Liver (tissue), 9 donors: Measurements from ENCODE around the gene ZKSCAN5. TPM values are rescaled to one million over a fixed set of nuclear protein-coding genes. Genes with fewer than 3 reads are reported as not detected.
A peak's percentile ranks its signal among the peaks of the same experiment; 100 is the strongest.

Experiments
- DNase-seq: peaks from one replicate; pipeline ENCODE4 v3.0.0-alpha.2; 2017; ENCODE audit warnings: low spot score
- H3K27ac ChIP-seq, 2 donors: one replicate each; pipeline ENCODE4 v1.7.0; 2013; ENCODE audit warnings: inconsistent platforms in 2 of 2, low read length in 2 of 2, control low read depth in 1 of 2, low read depth in 1 of 2, mild to moderate bottlenecking in 1 of 2
- H3K27me3 ChIP-seq, 4 donors: one replicate each; pipeline versions ENCODE4 v1.6.1 to v1.7.0; 2013; ENCODE audit warnings: low read length in 3 of 4, inconsistent platforms in 1 of 4, mild to moderate bottlenecking in 1 of 4, moderate library complexity in 1 of 4; ENCODE audit not compliant: control insufficient read depth in 4 of 4, insufficient read depth in 4 of 4
- H3K36me3 ChIP-seq, 4 donors: one replicate each; pipeline versions ENCODE4 v1.6.1 to v1.7.0; 2013; ENCODE audit warnings: low read length in 3 of 4, mild to moderate bottlenecking in 3 of 4, low read depth in 1 of 4, moderate library complexity in 1 of 4; ENCODE audit not compliant: control insufficient read depth in 4 of 4, insufficient read depth in 3 of 4
- H3K4me1 ChIP-seq, 4 donors: one replicate each; pipeline versions ENCODE4 v1.6.1 to v1.7.0; 2013; ENCODE audit warnings: low read length in 3 of 4, mild to moderate bottlenecking in 3 of 4, moderate library complexity in 1 of 4; ENCODE audit not compliant: control insufficient read depth in 4 of 4, insufficient read depth in 4 of 4
- H3K4me3 ChIP-seq, 3 donors: one replicate each; pipeline versions ENCODE4 v1.6.1 to v1.7.0; 2013; ENCODE audit warnings: low read length in 3 of 3, control low read depth in 1 of 3, low read depth in 1 of 3, mild to moderate bottlenecking in 1 of 3
- H3K9ac ChIP-seq, 2 donors: one replicate each; pipeline ENCODE4 v1.7.0; 2013; ENCODE audit warnings: low read length in 2 of 2, mild to moderate bottlenecking in 2 of 2, moderate library complexity in 2 of 2, control low read depth in 1 of 2, low read depth in 1 of 2
- H3K9me3 ChIP-seq, 4 donors: one replicate each; pipeline versions ENCODE4 v1.6.1 to v1.7.0; 2013; ENCODE audit warnings: low read length in 3 of 4; ENCODE audit not compliant: control insufficient read depth in 4 of 4
- EGR1 ChIP-seq, 2 donors: IDR thresholded peaks; 2 replicates each; pipeline ENCODE4 v1.6.1; 2016 to 2018; ENCODE audit warnings: antibody characterized with exemption in 2 of 2, low read depth in 2 of 2
- FOXA1 ChIP-seq: IDR thresholded peaks from 2 replicates; pipeline ENCODE4 v1.6.1; 2016; ENCODE audit warnings: antibody characterized with exemption
- FOXA2 ChIP-seq: IDR thresholded peaks from 2 replicates; pipeline ENCODE4 v1.6.1; 2016; ENCODE audit warnings: antibody characterized with exemption
- GABPA ChIP-seq, 2 donors: IDR thresholded peaks in 1 of 2; conservative IDR thresholded peaks in 1 of 2; 2 replicates each; pipeline ENCODE4 v1.6.1; 2016; ENCODE audit warnings: antibody characterized with exemption in 2 of 2, mild to moderate bottlenecking in 1 of 2, moderate library complexity in 1 of 2
- HNF4G ChIP-seq: IDR thresholded peaks from 2 replicates; pipeline ENCODE4 v1.6.1; 2016; ENCODE audit warnings: antibody characterized with exemption
- JUND ChIP-seq, 2 donors: IDR thresholded peaks; 2 replicates each; pipeline ENCODE4 v1.6.1; 2016; ENCODE audit warnings: antibody characterized with exemption in 2 of 2
- NR2F2 ChIP-seq: IDR thresholded peaks from 2 replicates; pipeline ENCODE4 v1.6.1; 2016; ENCODE audit warnings: antibody characterized with exemption
- RAD21 ChIP-seq, 2 donors: IDR thresholded peaks; 2 replicates each; pipeline ENCODE4 v1.6.1; 2016; ENCODE audit warnings: antibody characterized with exemption in 2 of 2, mild to moderate bottlenecking in 2 of 2
- TAF1 ChIP-seq: conservative IDR thresholded peaks from 2 replicates; pipeline ENCODE4 v1.6.1; 2016; ENCODE audit warnings: antibody characterized with exemption, mild to moderate bottlenecking
- YY1 ChIP-seq: IDR thresholded peaks from 2 replicates; pipeline ENCODE4 v1.6.1; 2016; ENCODE audit warnings: antibody characterized with exemption, mild to moderate bottlenecking
- WGBS: extraction: QIAGEN DNeasy Blood & Tissue Kit; methylation state at CpG from one replicate; pipeline ENCODE4 v1.1.7; 2013; 5-methylcytosine and 5-hydroxymethylcytosine counted together
- polyA plus RNA-seq, 2 donors: library from polyadenylated mRNA; stranded (reverse) in 1 of 2; unstranded in 1 of 2; fragments of 200-250 nt in 1 of 2; fragments of >200 nt in 1 of 2; fragmentation: Nextera tagmentation in 1 of 2; extraction: Ambion mirVana in 1 of 2; gene quantifications; one replicate each; pipeline versions ENCODE4 v1.2.1 to v1.2.3, GENCODE V29; 2013 to 2015
- total RNA-seq, 2 donors: library from RNA; depleted of rRNA; stranded (reverse); fragments of >200 nt; gene quantifications; one replicate each; pipeline ENCODE4 v1.2.3, GENCODE V29; 2014
- TF ChIP-seq, protein P1 (sequence below): IDR thresholded peaks from 2 replicates; pipeline ENCODE4 v1.6.1; 2016; ENCODE audit warnings: antibody characterized with exemption
- TF ChIP-seq, protein P2 (sequence below): fragments of 150-350 bp; IDR thresholded peaks from 2 replicates; pipeline ENCODE4 v1.5.1; 2017; ENCODE audit warnings: improper control_type of control experiment, low read depth, low read length; ENCODE audit not compliant: missing input control
- TF ChIP-seq, protein P3 (sequence below): IDR thresholded peaks from 2 replicates; pipeline ENCODE4 v1.6.1; 2016; ENCODE audit warnings: antibody characterized with exemption
- TF ChIP-seq, protein P4 (sequence below): IDR thresholded peaks from 2 replicates; pipeline ENCODE4 v1.6.1; 2016; ENCODE audit warnings: antibody characterized with exemption
- TF ChIP-seq, protein P5 (sequence below): IDR thresholded peaks from 2 replicates; pipeline ENCODE4 v1.6.1; 2016; ENCODE audit warnings: antibody characterized with exemption, mild to moderate bottlenecking
- donor health status: healthy.
- donor health status: healthy.
- donor health status: healthy.
- donor health status: healthy.
- donor health status: healthy.

Gene ZKSCAN5
- total and polyA plus RNA-seq, 4 donors = 1.7 to 5.4 (median 3.4) TPM

DNA sequence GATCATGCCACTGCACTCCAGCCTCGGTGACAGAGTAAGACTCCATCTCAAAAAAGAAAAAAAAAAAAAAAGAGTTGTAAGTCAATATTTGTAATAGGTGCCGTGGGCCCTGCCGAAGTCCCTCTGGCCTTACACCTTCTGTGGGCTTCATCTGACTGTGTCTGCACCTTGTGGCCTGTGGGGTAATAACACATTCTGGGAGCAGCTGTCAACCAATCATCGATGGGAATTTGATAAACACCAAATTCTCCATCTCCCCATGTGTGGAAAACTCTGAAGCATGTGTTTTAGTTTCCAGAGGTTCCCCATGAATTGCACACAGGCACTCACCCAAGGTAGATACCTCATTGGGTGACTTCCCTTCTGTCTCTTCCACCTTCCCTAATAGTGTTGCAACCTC, 15.2 kb upstream of the ZKSCAN5 start:
- Histone ChIP-seq H3K4me1 (no peaks in the 10 kb centered on the region), H3K9me3 (peaks cover 9 to 16% (median 12%) of the 10 kb centered on the region in 4 donors), H3K9ac (no peak overlapping the region), H3K4me3 (no peak overlapping the region), H3K27me3 (no peaks in the 10 kb centered on the region), H3K36me3 (peaks cover 11 to 28% (median 17%) of the 10 kb centered on the region in 4 donors), H3K27ac (no peak overlapping the region)
- no peak for DNase-seq
- TF ChIP-seq EGR1 (IDR thresholded peaks at IDR 0.05; ENCODE audit: low read depth in 2 of 2) = no peak
- no peak for TF ChIP-seq JUND (IDR thresholded peaks at IDR 0.05)
- TF ChIP-seq HNF4G = no peak
- TF ChIP-seq, protein P1, sequence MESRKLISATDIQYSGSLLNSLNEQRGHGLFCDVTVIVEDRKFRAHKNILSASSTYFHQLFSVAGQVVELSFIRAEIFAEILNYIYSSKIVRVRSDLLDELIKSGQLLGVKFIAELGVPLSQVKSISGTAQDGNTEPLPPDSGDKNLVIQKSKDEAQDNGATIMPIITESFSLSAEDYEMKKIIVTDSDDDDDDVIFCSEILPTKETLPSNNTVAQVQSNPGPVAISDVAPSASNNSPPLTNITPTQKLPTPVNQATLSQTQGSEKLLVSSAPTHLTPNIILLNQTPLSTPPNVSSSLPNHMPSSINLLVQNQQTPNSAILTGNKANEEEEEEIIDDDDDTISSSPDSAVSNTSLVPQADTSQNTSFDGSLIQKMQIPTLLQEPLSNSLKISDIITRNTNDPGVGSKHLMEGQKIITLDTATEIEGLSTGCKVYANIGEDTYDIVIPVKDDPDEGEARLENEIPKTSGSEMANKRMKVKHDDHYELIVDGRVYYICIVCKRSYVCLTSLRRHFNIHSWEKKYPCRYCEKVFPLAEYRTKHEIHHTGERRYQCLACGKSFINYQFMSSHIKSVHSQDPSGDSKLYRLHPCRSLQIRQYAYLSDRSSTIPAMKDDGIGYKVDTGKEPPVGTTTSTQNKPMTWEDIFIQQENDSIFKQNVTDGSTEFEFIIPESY = no peak
- TF ChIP-seq, protein P2, sequence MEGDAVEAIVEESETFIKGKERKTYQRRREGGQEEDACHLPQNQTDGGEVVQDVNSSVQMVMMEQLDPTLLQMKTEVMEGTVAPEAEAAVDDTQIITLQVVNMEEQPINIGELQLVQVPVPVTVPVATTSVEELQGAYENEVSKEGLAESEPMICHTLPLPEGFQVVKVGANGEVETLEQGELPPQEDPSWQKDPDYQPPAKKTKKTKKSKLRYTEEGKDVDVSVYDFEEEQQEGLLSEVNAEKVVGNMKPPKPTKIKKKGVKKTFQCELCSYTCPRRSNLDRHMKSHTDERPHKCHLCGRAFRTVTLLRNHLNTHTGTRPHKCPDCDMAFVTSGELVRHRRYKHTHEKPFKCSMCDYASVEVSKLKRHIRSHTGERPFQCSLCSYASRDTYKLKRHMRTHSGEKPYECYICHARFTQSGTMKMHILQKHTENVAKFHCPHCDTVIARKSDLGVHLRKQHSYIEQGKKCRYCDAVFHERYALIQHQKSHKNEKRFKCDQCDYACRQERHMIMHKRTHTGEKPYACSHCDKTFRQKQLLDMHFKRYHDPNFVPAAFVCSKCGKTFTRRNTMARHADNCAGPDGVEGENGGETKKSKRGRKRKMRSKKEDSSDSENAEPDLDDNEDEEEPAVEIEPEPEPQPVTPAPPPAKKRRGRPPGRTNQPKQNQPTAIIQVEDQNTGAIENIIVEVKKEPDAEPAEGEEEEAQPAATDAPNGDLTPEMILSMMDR = no peak
- no peak for TF ChIP-seq NR2F2
- WGBS = 61% methylated on average over 4 of the region's 4 CpGs

DNA sequence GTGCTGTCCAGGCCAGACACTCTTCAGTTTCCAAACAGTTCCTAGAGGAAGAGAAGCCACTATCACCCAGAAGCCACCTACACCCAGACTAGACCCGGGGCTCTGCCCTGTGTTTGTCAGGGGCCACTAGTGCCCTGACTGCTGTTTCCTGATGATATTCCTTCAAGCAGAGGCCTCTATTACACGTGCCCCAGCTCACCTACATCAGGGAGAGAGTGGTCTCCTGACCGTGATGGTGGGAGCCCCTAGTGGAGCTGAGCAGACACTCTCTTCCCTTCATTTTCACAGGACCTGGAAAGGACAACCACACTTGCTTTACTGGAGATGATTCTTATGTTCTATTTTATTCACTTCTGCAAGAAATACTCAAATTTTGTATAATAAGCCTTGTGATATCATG, 13.6 kb upstream of the ZKSCAN5 start:
- no peak for DNase-seq

DNA sequence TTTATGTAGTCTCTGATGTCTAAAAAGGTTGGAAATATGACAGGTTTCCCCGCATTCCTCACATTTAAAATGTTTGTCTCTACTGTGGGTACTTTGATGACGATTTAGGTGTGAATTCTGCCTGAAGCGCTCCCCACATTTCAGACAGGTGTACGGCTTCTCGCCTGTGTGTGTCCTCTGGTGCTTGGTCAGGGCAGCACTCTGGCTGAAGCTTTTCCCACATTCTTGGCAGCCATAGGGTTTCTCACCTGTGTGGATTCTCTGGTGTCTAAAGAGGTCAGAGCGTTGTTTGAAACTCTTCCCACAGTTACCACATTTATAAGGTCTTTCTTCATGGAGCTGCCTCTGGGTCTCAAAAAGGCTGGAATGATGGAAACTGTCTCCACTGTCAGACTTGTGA, 10.6 kb upstream of the ZKSCAN5 start:
- H3K27ac ChIP-seq = no peak overlapping the region
- H3K9me3 ChIP-seq = peaks cover 12 to 17% (median 14%) of the 10 kb centered on the region in 4 donors
- TF ChIP-seq YY1 (no peak), FOXA1 (no peak), GABPA (IDR thresholded peaks at IDR 0.05 in 1 of 2, conservative IDR thresholded peaks at IDR 0.05 in 1 of 2) (no peak), EGR1 (IDR thresholded peaks at IDR 0.05; ENCODE audit: low read depth in 2 of 2) (no peak), JUND (IDR thresholded peaks at IDR 0.05) (no peak), RAD21 (IDR thresholded peaks at IDR 0.05) (no peak), FOXA2 (no peak), HNF4G (no peak)
- TF ChIP-seq, protein P3, sequence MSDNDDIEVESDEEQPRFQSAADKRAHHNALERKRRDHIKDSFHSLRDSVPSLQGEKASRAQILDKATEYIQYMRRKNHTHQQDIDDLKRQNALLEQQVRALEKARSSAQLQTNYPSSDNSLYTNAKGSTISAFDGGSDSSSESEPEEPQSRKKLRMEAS = no peak
- TF ChIP-seq, protein P4, sequence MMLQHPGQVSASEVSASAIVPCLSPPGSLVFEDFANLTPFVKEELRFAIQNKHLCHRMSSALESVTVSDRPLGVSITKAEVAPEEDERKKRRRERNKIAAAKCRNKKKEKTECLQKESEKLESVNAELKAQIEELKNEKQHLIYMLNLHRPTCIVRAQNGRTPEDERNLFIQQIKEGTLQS = no peak
- TF ChIP-seq, protein P5, sequence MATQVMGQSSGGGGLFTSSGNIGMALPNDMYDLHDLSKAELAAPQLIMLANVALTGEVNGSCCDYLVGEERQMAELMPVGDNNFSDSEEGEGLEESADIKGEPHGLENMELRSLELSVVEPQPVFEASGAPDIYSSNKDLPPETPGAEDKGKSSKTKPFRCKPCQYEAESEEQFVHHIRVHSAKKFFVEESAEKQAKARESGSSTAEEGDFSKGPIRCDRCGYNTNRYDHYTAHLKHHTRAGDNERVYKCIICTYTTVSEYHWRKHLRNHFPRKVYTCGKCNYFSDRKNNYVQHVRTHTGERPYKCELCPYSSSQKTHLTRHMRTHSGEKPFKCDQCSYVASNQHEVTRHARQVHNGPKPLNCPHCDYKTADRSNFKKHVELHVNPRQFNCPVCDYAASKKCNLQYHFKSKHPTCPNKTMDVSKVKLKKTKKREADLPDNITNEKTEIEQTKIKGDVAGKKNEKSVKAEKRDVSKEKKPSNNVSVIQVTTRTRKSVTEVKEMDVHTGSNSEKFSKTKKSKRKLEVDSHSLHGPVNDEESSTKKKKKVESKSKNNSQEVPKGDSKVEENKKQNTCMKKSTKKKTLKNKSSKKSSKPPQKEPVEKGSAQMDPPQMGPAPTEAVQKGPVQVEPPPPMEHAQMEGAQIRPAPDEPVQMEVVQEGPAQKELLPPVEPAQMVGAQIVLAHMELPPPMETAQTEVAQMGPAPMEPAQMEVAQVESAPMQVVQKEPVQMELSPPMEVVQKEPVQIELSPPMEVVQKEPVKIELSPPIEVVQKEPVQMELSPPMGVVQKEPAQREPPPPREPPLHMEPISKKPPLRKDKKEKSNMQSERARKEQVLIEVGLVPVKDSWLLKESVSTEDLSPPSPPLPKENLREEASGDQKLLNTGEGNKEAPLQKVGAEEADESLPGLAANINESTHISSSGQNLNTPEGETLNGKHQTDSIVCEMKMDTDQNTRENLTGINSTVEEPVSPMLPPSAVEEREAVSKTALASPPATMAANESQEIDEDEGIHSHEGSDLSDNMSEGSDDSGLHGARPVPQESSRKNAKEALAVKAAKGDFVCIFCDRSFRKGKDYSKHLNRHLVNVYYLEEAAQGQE = no peak
- peaks cover 14 to 31% (median 24%) of the 10 kb centered on the region in 4 donors for H3K36me3 ChIP-seq
- no peak overlapping the region for H3K9ac ChIP-seq
- DNase-seq = no peak
- H3K4me3 ChIP-seq = peak overlapping the region in 2 of 3 donors; percentile 2 to 55
- H3K27me3 ChIP-seq = no peaks in the 10 kb centered on the region
- 98% methylated on average over 6 of the region's 6 CpGs for WGBS
- peaks cover 7 to 13% (median 12%) of the 10 kb centered on the region in 4 donors for H3K4me1 ChIP-seq

More for the DNA sequence above, 13.6 kb upstream of the ZKSCAN5 start:
- Histone ChIP-seq H3K9ac (no peak overlapping the region), H3K27ac (no peak overlapping the region), H3K36me3 (peaks cover 12 to 33% (median 19%) of the 10 kb centered on the region in 4 donors), H3K4me1 (no peaks in the 10 kb centered on the region), H3K27me3 (no peaks in the 10 kb centered on the region), H3K9me3 (peaks cover 12 to 20% (median 15%) of the 10 kb centered on the region in 4 donors), H3K4me3 (no peak overlapping the region)
- WGBS = 76% methylated on average over 3 of the region's 3 CpGs
- TF ChIP-seq, protein P3 = no peak
- TF ChIP-seq JUND (IDR thresholded peaks at IDR 0.05) (no peak), TAF1 (no peak), EGR1 (IDR thresholded peaks at IDR 0.05; ENCODE audit: low read depth in 2 of 2) (no peak), HNF4G (no peak)
